Peyer's patch (tissue), 4 donors: ENCODE data around the gene NOX1.
"Not testable (repeated sequence)": the region's sequence is repeated elsewhere in the genome, so short reads cannot be mapped to it uniquely, and the experiment has no call there.

Source experiments
- POLR2A ChIP-seq, 2 donors: fragments of 450-650 bp; IDR thresholded peaks; one replicate each; pipeline ENCODE4 v1.5.1; 2017; ENCODE audit warnings: antibody characterized with exemption in 2 of 2, mild to moderate bottlenecking in 2 of 2, moderate library complexity in 2 of 2
- TF ChIP-seq, protein P1 (sequence below), 6 experiments: fragments of 450-650 bp in 4 of 6; fragments of 200-600 bp in 2 of 6; sonication (generic) in 1 of 6; IDR thresholded peaks; one replicate each; pipeline ENCODE4 v1.5.1; 2017 to 2019; ENCODE audit warnings: antibody characterized with exemption in 6 of 6, mild to moderate bottlenecking in 3 of 6, moderate library complexity in 1 of 6

DNA sequence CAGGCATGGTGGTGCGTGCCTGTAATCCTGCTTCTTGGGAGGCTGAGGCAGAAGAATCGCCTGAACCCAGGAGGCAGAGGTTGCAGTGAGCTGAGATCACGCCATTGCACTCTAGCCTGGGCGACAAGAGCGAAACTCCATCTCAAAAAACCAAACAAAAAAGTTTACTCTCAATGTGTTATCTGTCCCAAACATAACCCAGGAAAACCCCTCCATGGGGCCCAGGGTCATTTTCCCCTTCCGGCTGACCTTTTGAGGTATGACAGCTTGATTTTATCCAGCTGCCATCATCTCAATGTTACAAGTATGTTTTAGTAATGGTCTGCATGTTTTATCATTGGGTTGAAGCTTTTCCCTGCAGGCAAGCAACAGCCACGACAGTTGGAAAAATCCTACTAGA is 77.8 kb downstream of the NOX1 start:
- TF ChIP-seq, protein P1, sequence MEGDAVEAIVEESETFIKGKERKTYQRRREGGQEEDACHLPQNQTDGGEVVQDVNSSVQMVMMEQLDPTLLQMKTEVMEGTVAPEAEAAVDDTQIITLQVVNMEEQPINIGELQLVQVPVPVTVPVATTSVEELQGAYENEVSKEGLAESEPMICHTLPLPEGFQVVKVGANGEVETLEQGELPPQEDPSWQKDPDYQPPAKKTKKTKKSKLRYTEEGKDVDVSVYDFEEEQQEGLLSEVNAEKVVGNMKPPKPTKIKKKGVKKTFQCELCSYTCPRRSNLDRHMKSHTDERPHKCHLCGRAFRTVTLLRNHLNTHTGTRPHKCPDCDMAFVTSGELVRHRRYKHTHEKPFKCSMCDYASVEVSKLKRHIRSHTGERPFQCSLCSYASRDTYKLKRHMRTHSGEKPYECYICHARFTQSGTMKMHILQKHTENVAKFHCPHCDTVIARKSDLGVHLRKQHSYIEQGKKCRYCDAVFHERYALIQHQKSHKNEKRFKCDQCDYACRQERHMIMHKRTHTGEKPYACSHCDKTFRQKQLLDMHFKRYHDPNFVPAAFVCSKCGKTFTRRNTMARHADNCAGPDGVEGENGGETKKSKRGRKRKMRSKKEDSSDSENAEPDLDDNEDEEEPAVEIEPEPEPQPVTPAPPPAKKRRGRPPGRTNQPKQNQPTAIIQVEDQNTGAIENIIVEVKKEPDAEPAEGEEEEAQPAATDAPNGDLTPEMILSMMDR (IDR thresholded peaks at IDR 0.05): not testable (repeated sequence)
- TF ChIP-seq POLR2A (IDR thresholded peaks at IDR 0.05): not testable (repeated sequence)
